Ovary (tissue), 3 donors: ENCODE measurements around the gene ANO10.

Experiments
- CTCF ChIP-seq, 3 donors: fragments of 450-650 bp in 2 of 3; fragments of 200-600 bp in 1 of 3; IDR thresholded peaks; one replicate each; pipeline versions ENCODE4 v1.5.1 to v1.8.0; 2016 to 2022; ENCODE audit warnings: antibody characterized with exemption in 3 of 3, mild to moderate bottlenecking in 1 of 3
- EP300 ChIP-seq: sonication (generic); formaldehyde crosslinking; IDR thresholded peaks from one replicate; pipeline ENCODE4 v1.6.1; 2017; ENCODE audit warnings: antibody characterized with exemption
- POLR2A ChIP-seq: fragments of 450-650 bp; IDR thresholded peaks from one replicate; pipeline ENCODE4 v1.6.1; 2017; ENCODE audit warnings: antibody characterized with exemption, mild to moderate bottlenecking, moderate library complexity
- donor health status: DM: no; HTN: no; CAD: no.

GRCh38 chr3:43328653-43329052 lies 293.2 kb downstream of the ANO10 start:
- TF ChIP-seq POLR2A (no peak), CTCF (IDR thresholded peaks at IDR 0.05) (no peak), EP300 (no peak)
